ENCODE data around the gene CHID1. TPM values are rescaled to one million over a fixed set of nuclear protein-coding genes. Genes with fewer than 3 reads are reported as not detected.

Gene CHID1
- total RNA-seq, 2 donors from 2014 or later = 46.4 to 113 TPM

DNA sequence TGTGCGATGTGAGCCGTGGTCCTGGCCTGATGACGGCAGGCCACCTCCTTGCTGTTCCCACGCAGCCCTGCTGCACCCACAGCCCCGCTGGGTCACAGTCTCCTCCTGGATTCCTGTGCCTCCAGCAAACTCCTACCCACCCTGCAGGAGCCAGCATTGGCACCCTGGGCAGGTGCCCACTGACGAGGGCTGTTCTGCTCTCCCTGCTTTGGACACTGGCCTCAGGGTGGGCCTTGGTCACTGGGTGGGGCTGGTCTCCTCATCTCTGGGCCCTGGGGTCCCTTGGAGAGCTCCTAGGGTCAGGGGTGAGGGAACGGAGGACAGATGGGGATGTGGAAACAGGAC lies 55.3 kb downstream of the CHID1 start:
- intact Hi-C loops (cut with DNase I) = no loop called here

DNA sequence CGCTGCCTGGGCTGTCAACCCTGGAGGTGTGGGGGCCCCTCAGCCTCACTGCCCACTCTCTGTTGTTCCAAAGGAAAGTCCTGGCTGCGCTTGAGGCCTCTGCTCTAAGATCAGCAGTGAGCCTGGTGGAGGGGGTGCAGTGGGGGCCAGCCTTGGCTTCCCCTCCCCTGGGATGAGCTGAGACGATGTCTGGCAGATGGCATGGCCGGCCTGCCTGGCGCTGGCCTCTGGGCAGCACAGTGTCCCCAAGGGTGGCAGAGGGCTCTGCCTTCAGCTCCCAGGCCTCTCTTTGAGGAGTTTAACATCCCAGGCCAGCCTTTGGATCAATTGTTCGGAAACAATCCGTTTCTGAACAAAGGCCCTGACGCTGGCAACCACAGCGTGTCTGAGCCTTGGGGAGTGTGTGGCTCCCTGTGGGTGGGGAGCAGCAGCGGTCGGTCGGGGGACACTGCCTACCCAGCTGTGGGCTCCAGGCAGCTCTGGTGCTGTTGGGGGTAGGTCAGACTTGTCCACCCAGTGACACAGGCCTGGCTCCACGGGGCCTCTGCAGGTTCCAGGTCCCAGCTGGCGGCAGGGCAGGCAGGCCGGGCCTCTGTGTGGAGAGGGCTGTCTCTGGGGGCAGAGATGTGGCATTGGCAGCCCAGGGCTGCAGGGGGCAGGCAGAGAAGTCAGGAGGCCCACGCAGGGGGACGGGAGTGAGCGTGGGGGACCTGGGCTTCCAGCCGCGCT lies 55.8 kb downstream of the CHID1 start:
- Histone ChIP-seq H3K36me3 (no peaks in the 10 kb centered on the region), H3K4me1 (peaks cover 3% of the 10 kb centered on the region), H3K4me3 (no peak overlapping the region), H3K27me3 (peaks cover 16% of the 10 kb centered on the region), H3K9me3 (no peaks in the 10 kb centered on the region), H3K27ac (no peak overlapping the region), H3K9ac (ENCODE audit: low read depth in 2 of 2, low read length in 2 of 2) (no peak overlapping the region)
- DNase-seq = no peak
- TF ChIP-seq, protein P1, sequence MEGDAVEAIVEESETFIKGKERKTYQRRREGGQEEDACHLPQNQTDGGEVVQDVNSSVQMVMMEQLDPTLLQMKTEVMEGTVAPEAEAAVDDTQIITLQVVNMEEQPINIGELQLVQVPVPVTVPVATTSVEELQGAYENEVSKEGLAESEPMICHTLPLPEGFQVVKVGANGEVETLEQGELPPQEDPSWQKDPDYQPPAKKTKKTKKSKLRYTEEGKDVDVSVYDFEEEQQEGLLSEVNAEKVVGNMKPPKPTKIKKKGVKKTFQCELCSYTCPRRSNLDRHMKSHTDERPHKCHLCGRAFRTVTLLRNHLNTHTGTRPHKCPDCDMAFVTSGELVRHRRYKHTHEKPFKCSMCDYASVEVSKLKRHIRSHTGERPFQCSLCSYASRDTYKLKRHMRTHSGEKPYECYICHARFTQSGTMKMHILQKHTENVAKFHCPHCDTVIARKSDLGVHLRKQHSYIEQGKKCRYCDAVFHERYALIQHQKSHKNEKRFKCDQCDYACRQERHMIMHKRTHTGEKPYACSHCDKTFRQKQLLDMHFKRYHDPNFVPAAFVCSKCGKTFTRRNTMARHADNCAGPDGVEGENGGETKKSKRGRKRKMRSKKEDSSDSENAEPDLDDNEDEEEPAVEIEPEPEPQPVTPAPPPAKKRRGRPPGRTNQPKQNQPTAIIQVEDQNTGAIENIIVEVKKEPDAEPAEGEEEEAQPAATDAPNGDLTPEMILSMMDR (IDR thresholded peaks at IDR 0.05) = no peak
- intact Hi-C loops (cut with DNase I) = no loop called here

More for the DNA sequence above, 55.3 kb downstream of the CHID1 start:
- Histone ChIP-seq H3K27me3 (peaks cover 11% of the 10 kb centered on the region), H3K4me1 (peaks cover 6% of the 10 kb centered on the region), H3K36me3 (no peaks in the 10 kb centered on the region), H3K9ac (ENCODE audit: low read depth in 2 of 2, low read length in 2 of 2) (no peak overlapping the region), H3K27ac (no peak overlapping the region), H3K9me3 (no peaks in the 10 kb centered on the region), H3K4me3 (no peak overlapping the region)
- DNase-seq = no peak
- TF ChIP-seq, protein P1 (IDR thresholded peaks at IDR 0.05) = no peak

DNA sequence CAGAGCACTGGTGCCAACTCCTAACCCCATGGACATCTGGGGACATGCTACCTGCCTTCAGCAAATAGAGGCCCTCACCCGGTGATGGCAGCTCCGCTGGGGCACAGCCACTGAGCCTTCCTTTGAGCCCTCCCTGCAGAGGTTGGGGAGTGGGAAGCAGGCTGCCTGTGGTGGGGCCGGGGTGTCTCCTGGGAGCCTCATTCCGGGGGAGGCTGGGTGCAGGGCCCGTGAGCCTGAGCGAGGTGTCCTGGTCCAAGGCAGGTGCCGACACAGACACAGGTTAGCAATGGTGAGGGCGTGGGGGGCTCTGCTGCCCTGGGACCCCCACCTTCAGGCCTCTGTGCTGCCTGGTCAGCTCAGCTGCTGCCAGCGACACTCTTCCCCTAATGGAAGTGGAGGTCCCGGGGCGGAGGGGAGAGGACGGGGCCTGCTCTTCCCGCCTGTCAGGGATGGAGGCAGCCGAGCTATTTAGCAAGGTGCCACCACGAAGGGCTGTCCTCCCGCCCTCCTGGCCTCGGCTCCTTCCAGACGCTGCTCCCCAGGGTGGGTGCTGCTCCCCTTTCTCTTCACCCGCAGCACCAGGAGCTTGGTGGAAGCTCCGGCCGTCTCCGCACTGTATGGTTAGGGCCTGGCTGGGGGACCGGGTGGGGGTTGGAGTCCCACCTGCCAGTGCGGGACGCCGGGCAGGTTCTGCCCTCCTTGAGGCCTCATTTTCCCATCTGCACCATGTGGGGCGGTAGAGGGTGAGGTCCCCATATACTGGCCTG lies 56.7 kb downstream of the CHID1 start:
- H3K4me1 ChIP-seq = peaks cover 3% of the 10 kb centered on the region
- no peak overlapping the region for H3K4me3 ChIP-seq
- DNase-seq = no peak
- intact Hi-C loops (cut with DNase I) = no loop called here
- no peak overlapping the region for H3K27ac ChIP-seq
- peaks cover 21% of the 10 kb centered on the region for H3K27me3 ChIP-seq
- no peaks in the 10 kb centered on the region for H3K9me3 ChIP-seq
- no peak overlapping the region for H3K9ac ChIP-seq (ENCODE audit: low read depth in 2 of 2, low read length in 2 of 2)
- no peaks in the 10 kb centered on the region for H3K36me3 ChIP-seq
- TF ChIP-seq, protein P1 (IDR thresholded peaks at IDR 0.05) = no peak

DNA sequence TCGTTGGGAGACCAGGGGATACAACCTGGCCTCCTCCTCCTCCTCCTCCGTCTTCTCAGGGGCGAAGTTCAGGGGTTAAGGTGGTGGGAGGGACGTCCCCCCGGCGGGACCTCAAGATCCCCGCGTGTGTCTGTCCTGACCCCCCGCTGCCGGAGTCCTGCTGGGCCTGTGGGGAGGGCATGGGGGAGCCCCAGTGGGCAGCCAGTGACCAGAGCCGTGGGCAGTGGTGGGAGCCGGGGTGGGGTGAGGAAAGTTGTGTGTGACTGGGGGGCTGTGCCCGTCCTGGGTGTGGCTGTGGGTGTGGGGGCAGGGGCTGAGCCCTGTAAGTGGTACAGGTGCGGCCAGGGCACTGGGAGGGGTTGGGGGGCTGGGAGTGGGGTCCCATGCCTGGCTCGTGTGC lies 57.8 kb downstream of the CHID1 start:
- peaks cover 26% of the 10 kb centered on the region for H3K27me3 ChIP-seq
- H3K9ac ChIP-seq (ENCODE audit: low read depth in 2 of 2, low read length in 2 of 2) = no peak overlapping the region
- TF ChIP-seq, protein P1 (IDR thresholded peaks at IDR 0.05) = no peak
- H3K4me1 ChIP-seq = peaks cover 3% of the 10 kb centered on the region
- no peaks in the 10 kb centered on the region for H3K36me3 ChIP-seq
- no peak overlapping the region for H3K27ac ChIP-seq
- no peak for DNase-seq
- H3K9me3 ChIP-seq = no peaks in the 10 kb centered on the region
- H3K4me3 ChIP-seq = no peak overlapping the region
- intact Hi-C loops (cut with DNase I) = no loop called here

DNA sequence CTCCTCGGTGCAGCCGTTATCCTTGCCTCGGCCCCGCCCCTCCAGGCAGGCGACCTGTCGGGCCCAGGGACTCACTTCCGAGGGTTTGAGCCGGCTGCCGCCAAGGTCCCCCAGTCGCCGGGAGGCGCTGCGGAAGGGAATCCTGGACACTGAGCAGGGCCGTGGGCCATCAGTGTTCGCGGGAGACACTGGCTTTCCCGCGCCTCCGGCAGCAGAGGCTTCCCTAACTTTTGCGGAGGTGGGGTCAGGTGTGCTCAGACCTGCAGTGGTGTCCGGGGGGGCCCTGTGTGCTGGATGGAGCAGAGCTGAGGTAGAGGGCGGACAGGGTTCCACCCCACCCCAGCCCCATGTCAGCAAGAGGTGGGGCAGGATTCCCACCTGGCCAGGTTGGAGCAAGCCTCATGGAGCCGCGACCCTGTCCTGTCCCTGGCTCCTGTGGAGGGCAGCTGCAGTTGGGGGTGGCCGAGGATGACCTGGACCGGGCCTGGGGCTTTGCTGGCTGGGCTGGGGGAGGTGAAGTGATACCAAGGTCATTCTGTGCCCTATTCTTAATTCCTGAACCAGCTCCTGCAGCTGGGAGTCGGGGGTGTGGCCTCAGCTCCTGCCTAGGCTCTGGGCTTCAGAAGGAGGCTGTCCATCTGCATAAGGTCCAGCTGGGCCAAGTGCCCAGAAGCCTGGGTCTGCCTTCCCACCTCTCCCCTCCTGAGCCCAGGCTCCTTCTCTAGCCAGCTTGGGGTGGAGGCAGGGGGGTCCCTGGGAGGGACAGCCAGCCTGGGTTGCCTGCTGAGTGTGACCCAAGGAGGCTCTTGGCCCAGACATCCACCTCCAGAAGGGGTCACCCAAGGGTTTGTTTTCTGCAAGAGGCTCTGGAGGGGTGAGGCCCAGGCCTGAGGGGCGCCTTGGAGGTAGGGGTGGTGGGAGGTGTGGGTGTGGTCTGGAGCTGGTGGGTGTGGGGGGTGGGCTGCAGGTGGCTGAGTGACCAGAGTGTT lies 59.5 kb downstream of the CHID1 start:
- H3K9ac ChIP-seq (ENCODE audit: low read depth in 2 of 2, low read length in 2 of 2) = no peak overlapping the region
- H3K4me3 ChIP-seq = no peak overlapping the region
- H3K27me3 ChIP-seq = peaks cover 26% of the 10 kb centered on the region
- intact Hi-C loops (cut with DNase I) = no loop called here
- no peak for DNase-seq
- H3K4me1 ChIP-seq = peaks cover 3% of the 10 kb centered on the region
- H3K9me3 ChIP-seq = no peaks in the 10 kb centered on the region
- H3K36me3 ChIP-seq = no peaks in the 10 kb centered on the region
- TF ChIP-seq, protein P1 (IDR thresholded peaks at IDR 0.05) = no peak
- H3K27ac ChIP-seq = no peak overlapping the region

Measured in colonic mucosa (tissue), 4 donors.